Tibial nerve (tissue), 4 donors: ENCODE measurements around the gene KRT32.

Source experiments
- EP300 ChIP-seq, 2 donors: sonication (generic); formaldehyde crosslinking; IDR thresholded peaks; one replicate each; pipeline ENCODE4 v1.6.1; 2017; ENCODE audit warnings: antibody characterized with exemption in 2 of 2, mild to moderate bottlenecking in 1 of 2
- POLR2A ChIP-seq, 2 donors: fragments of 450-650 bp; IDR thresholded peaks; one replicate each; pipeline ENCODE4 v1.6.1; 2017; ENCODE audit warnings: antibody characterized with exemption in 2 of 2, mild to moderate bottlenecking in 2 of 2, moderate library complexity in 2 of 2
- TF ChIP-seq, protein P1 (sequence below), 5 experiments: fragments of 200-600 bp in 3 of 5; fragments of 450-650 bp in 2 of 5; sonication (generic) in 3 of 5; IDR thresholded peaks; one replicate each; pipeline ENCODE4 v1.5.1; 2016 to 2019; ENCODE audit warnings: antibody characterized with exemption in 5 of 5, mild to moderate bottlenecking in 3 of 5, moderate library complexity in 2 of 5

DNA sequence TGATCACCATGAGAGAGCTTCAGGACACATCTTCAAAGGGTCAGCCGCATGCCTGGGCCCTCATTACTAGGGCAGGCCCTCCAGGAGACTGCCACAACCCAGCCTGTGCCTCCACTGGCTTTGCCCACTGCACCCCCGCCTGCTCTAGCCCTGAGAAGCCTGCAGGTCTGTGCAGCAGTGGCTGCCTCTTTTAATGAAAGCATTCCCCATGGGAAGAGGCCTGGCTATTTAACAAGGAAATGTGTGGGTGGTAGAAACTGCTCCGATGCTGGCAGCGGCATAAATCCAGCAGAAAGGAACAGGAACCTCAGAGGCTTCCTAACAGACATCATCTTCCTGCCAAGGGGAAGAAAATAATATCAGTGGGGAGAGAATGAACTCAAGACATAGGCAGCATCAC lies 375 bp upstream of the KRT32 start:
- TF ChIP-seq EP300 (IDR thresholded peaks at IDR 0.05) (no peak), POLR2A (IDR thresholded peaks at IDR 0.05) (no peak)
- TF ChIP-seq, protein P1, sequence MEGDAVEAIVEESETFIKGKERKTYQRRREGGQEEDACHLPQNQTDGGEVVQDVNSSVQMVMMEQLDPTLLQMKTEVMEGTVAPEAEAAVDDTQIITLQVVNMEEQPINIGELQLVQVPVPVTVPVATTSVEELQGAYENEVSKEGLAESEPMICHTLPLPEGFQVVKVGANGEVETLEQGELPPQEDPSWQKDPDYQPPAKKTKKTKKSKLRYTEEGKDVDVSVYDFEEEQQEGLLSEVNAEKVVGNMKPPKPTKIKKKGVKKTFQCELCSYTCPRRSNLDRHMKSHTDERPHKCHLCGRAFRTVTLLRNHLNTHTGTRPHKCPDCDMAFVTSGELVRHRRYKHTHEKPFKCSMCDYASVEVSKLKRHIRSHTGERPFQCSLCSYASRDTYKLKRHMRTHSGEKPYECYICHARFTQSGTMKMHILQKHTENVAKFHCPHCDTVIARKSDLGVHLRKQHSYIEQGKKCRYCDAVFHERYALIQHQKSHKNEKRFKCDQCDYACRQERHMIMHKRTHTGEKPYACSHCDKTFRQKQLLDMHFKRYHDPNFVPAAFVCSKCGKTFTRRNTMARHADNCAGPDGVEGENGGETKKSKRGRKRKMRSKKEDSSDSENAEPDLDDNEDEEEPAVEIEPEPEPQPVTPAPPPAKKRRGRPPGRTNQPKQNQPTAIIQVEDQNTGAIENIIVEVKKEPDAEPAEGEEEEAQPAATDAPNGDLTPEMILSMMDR (IDR thresholded peaks at IDR 0.05): no peak
